Mesendoderm (in vitro differentiated cells): ENCODE results near the gene IFNE.

ENCODE experiments used
- DNase-seq: peaks from one replicate; pipeline ENCODE4 v3.0.0; 2013
- H2AK5ac ChIP-seq: 2 replicates; pipeline ENCODE4 v1.6.1; 2013; ENCODE audit warnings: low read length, inconsistent platforms
- H2BK120ac ChIP-seq: 2 replicates; pipeline ENCODE4 v1.6.1; 2013; ENCODE audit warnings: low read depth, mild to moderate bottlenecking, low read length, moderate library complexity, mixed read lengths
- H2BK15ac ChIP-seq: replicated peaks from 2 replicates; pipeline ENCODE4 v1.6.1; 2013; ENCODE audit warnings: low read depth, mild to moderate bottlenecking, moderate library complexity
- H2BK5ac ChIP-seq: 2 replicates; pipeline ENCODE4 v1.6.1; 2013; ENCODE audit warnings: low read length, inconsistent platforms
- H3K18ac ChIP-seq: 2 replicates; pipeline ENCODE4 v1.6.1; 2013; ENCODE audit warnings: mild to moderate bottlenecking, low read length, mixed read lengths
- H3K23ac ChIP-seq: one replicate; pipeline ENCODE4 v1.6.1; 2013; ENCODE audit warnings: low read length
- H3K27ac ChIP-seq: 2 replicates; pipeline ENCODE4 v1.5.1; 2013; ENCODE audit warnings: low read depth, mild to moderate bottlenecking, inconsistent platforms, low read length, moderate library complexity
- H3K27me3 ChIP-seq: 2 replicates; pipeline ENCODE4 v1.6.1; 2013; ENCODE audit warnings: low read length, control low read depth, mild to moderate bottlenecking, inconsistent platforms; ENCODE audit not compliant: insufficient read depth, poor library complexity
- H3K36me3 ChIP-seq: 2 replicates; pipeline ENCODE4 v1.6.1; 2013; ENCODE audit warnings: low read length, inconsistent platforms; ENCODE audit not compliant: control insufficient read depth, insufficient read depth
- H3K4ac ChIP-seq: one replicate; pipeline ENCODE4 v1.6.1; 2013; ENCODE audit warnings: low read depth, mild to moderate bottlenecking, low read length, moderate library complexity
- H3K4me1 ChIP-seq: 2 replicates; pipeline ENCODE4 v1.6.1; 2013; ENCODE audit warnings: low read depth, low read length, inconsistent platforms; ENCODE audit not compliant: control insufficient read depth
- H3K4me2 ChIP-seq: 2 replicates; pipeline ENCODE4 v1.6.1; 2013; ENCODE audit warnings: low read length
- H3K4me3 ChIP-seq: 2 replicates; pipeline ENCODE4 v1.5.1; 2013; ENCODE audit warnings: mild to moderate bottlenecking, low read length
- H3K56ac ChIP-seq: one replicate; pipeline ENCODE4 v1.6.1; 2013; ENCODE audit warnings: low read length
- H3K79me1 ChIP-seq: 2 replicates; pipeline ENCODE4 v1.6.1; 2013; ENCODE audit warnings: low read length, inconsistent platforms
- H3K79me2 ChIP-seq: 2 replicates; pipeline ENCODE4 v1.6.1; 2013; ENCODE audit warnings: mild to moderate bottlenecking, low read length; ENCODE audit not compliant: control insufficient read depth, insufficient read depth
- H3K9ac ChIP-seq: 2 replicates; pipeline ENCODE4 v1.6.1; 2013; ENCODE audit warnings: low read length, inconsistent platforms
- H4K5ac ChIP-seq: one replicate; pipeline ENCODE4 v1.6.1; 2013; ENCODE audit warnings: low read length
- H4K8ac ChIP-seq: one replicate; pipeline ENCODE4 v1.6.1; 2013; ENCODE audit warnings: low read depth, mild to moderate bottlenecking, control low read depth, low read length, moderate library complexity
- WGBS: extraction: QIAGEN DNeasy Blood & Tissue Kit; methylation state at CpG from one replicate; pipeline ENCODE4 v1.1.7; 2013; ENCODE audit warnings: low lambda C conversion rate, missing lambda C conversion rate; ENCODE audit not compliant: insufficient coverage; ENCODE audit errors: extremely low coverage; 5-methylcytosine and 5-hydroxymethylcytosine counted together

Gene IFNE

GRCh38 chr9:21523021-21524014, 41.2 kb upstream of the IFNE start:
- H2BK15ac ChIP-seq: no peak overlapping the region
- no CpG with 5 or more reads among the region's 2 CpGs for WGBS
- no peak overlapping the region for H4K5ac ChIP-seq

GRCh38 chr9:21522348-21522747, 40.2 kb upstream of the IFNE start:
- Histone ChIP-seq H2BK5ac (no peak overlapping the region), H3K79me1 (no peaks in the 10 kb centered on the region), H3K27ac (no peak overlapping the region), H2AK5ac (no peak overlapping the region), H3K4me1 (no peaks in the 10 kb centered on the region), H3K18ac (no peak overlapping the region), H4K8ac (no peak overlapping the region), H3K27me3 (no peaks in the 10 kb centered on the region), H3K9ac (no peak overlapping the region), H2BK15ac (no peak overlapping the region), H3K4me2 (no peak overlapping the region), H3K4ac (no peak overlapping the region), H3K23ac (no peak overlapping the region), H4K5ac (no peak overlapping the region), H2BK120ac (no peak overlapping the region), H3K79me2 (no peaks in the 10 kb centered on the region), H3K4me3 (no peak overlapping the region), H3K56ac (no peak overlapping the region), H3K36me3 (no peaks in the 10 kb centered on the region)
- no CpG with 5 or more reads among the region's 4 CpGs for WGBS
- DNase-seq: no peak

More at GRCh38 chr9:21523021-21524014, 41.2 kb upstream of the IFNE start:
- Histone ChIP-seq H3K4me2 (no peak overlapping the region), H3K27ac (no peak overlapping the region), H3K79me2 (no peaks in the 10 kb centered on the region), H3K23ac (no peak overlapping the region), H2BK5ac (no peak overlapping the region), H3K18ac (no peak overlapping the region), H3K36me3 (no peaks in the 10 kb centered on the region), H3K79me1 (no peaks in the 10 kb centered on the region), H3K27me3 (no peaks in the 10 kb centered on the region), H2BK120ac (no peak overlapping the region), H3K9ac (no peak overlapping the region), H3K4me3 (no peak overlapping the region), H2AK5ac (no peak overlapping the region), H3K4ac (no peak overlapping the region), H4K8ac (no peak overlapping the region), H3K56ac (no peak overlapping the region), H3K4me1 (no peaks in the 10 kb centered on the region)
- DNase-seq: no peak

GRCh38 chr9:21521448-21521847, 39.3 kb upstream of the IFNE start:
- H3K27ac ChIP-seq: no peak overlapping the region
- no peak overlapping the region for H3K4me2 ChIP-seq
- H3K23ac ChIP-seq: no peak overlapping the region
- H3K18ac ChIP-seq: no peak overlapping the region
- H4K5ac ChIP-seq: no peak overlapping the region
- DNase-seq: no peak
- no peak overlapping the region for H3K4ac ChIP-seq
- H3K56ac ChIP-seq: no peak overlapping the region
- H3K79me2 ChIP-seq: no peaks in the 10 kb centered on the region
- H2BK120ac ChIP-seq: no peak overlapping the region
- no peak overlapping the region for H2BK15ac ChIP-seq
- H3K4me1 ChIP-seq: no peaks in the 10 kb centered on the region
- H2AK5ac ChIP-seq: no peak overlapping the region
- H4K8ac ChIP-seq: no peak overlapping the region
- WGBS: no CpG with 5 or more reads among the region's 1 CpG
- no peak overlapping the region for H3K9ac ChIP-seq
- H2BK5ac ChIP-seq: no peak overlapping the region
- H3K79me1 ChIP-seq: no peaks in the 10 kb centered on the region
- H3K27me3 ChIP-seq: no peaks in the 10 kb centered on the region
- H3K4me3 ChIP-seq: no peak overlapping the region
- H3K36me3 ChIP-seq: no peaks in the 10 kb centered on the region

- Histone ChIP-seq H4K8ac (no peak overlapping the region), H3K79me2 (no peaks in the 10 kb centered on the region), H3K23ac (no peak overlapping the region), H3K18ac (no peak overlapping the region), H2BK15ac (no peak overlapping the region), H3K4me1 (no peaks in the 10 kb centered on the region), H3K36me3 (no peaks in the 10 kb centered on the region), H2BK5ac (no peak overlapping the region), H3K27ac (no peak overlapping the region), H3K56ac (no peak overlapping the region), H3K4me3 (no peak overlapping the region), H4K5ac (no peak overlapping the region), H3K9ac (no peak overlapping the region), H2BK120ac (no peak overlapping the region), H2AK5ac (no peak overlapping the region), H3K4ac (no peak overlapping the region), H3K79me1 (no peaks in the 10 kb centered on the region), H3K27me3 (no peaks in the 10 kb centered on the region), H3K4me2 (no peak overlapping the region)
- no CpG with 5 or more reads among the region's 5 CpGs for WGBS
- DNase-seq: no peak
Measured at GRCh38 chr9:21520501-21521228, 38.6 kb upstream of the IFNE start.

DNA sequence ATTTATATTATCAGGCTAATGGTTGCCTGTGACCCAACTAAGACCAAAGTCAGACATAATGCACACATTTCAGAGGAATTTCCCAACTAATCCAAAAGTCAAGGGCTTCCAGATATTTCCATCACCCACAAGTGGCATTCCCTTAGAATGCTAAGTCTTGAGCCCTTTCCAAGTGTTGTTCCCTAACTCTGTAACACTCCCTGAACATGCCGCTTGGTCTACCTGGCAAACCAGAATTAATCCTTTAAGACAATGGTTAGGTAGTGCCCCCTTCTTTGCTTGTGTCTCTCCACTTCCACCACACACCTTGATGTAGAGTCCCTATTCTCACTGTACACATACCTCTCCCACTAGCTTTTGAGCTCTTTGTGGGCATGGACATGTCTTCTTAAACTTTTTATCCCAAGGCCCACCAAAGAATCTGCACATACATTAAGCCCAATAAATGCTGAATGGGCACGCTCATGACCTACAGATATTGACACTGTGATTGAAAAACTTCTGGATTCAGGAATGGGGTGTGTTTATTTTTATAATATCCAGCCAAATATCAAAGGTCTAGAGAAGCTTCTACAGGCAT, 37.8 kb upstream of the IFNE start:
- no peaks in the 10 kb centered on the region for H3K79me2 ChIP-seq
- no CpG with 5 or more reads among the region's 2 CpGs for WGBS
- no peaks in the 10 kb centered on the region for H3K27me3 ChIP-seq
- H3K9ac ChIP-seq: no peak overlapping the region
- no peak overlapping the region for H3K4me3 ChIP-seq
- no peaks in the 10 kb centered on the region for H3K79me1 ChIP-seq
- H3K4me2 ChIP-seq: no peak overlapping the region
- H2BK15ac ChIP-seq: no peak overlapping the region
- H3K27ac ChIP-seq: no peak overlapping the region
- no peak overlapping the region for H3K23ac ChIP-seq
- no peak overlapping the region for H3K56ac ChIP-seq
- H4K5ac ChIP-seq: no peak overlapping the region
- H2BK5ac ChIP-seq: no peak overlapping the region
- H3K4me1 ChIP-seq: no peaks in the 10 kb centered on the region
- no peak overlapping the region for H4K8ac ChIP-seq
- H2AK5ac ChIP-seq: no peak overlapping the region
- no peak overlapping the region for H3K4ac ChIP-seq
- no peaks in the 10 kb centered on the region for H3K36me3 ChIP-seq
- no peak for DNase-seq
- H2BK120ac ChIP-seq: no peak overlapping the region
- H3K18ac ChIP-seq: no peak overlapping the region
